ENCODE results near the gene CLINT1. TPM values are rescaled to one million over a fixed set of nuclear protein-coding genes. Genes with fewer than 3 reads are reported as not detected.

Gene CLINT1
- total RNA-seq, 1 experiment from 2014 or later = 69.2 TPM

GRCh38 chr5:157800137-157800536 is 58.8 kb downstream of the CLINT1 start:
- ChIA-PET RAD21 (ENCODE audit: low non-redundant PET in 1 of 2, low total read pairs in 2 of 2, uncharacterized antibody in 2 of 2, unreplicated experiment in 2 of 2) (no interaction called here), CTCF (no interaction called here), POLR2A (no interaction called here)
- Histone ChIP-seq H3K79me2 (ENCODE audit: insufficient read depth, low read length) (no peaks in the 10 kb centered on the region), H4K20me1 (ENCODE audit: insufficient read depth) (no peaks in the 10 kb centered on the region), H3K9ac (ENCODE audit: low read length) (no peak overlapping the region), H3K4me1 (ENCODE audit: control insufficient read depth in 1 of 2, insufficient read depth in 2 of 2, low read length in 2 of 2) (0 out of 4 replicates have a peak, but pooled peaks cover 0 to 3% of the 10 kb centered on the region in 2 experiments), H3K4me3 (replicated peaks in 1 of 2; ENCODE audit: low read depth in 1 of 2, low read length in 2 of 2) (no peak overlapping the region), H3K9me3 (ENCODE audit: control insufficient read depth in 1 of 2, insufficient read depth in 1 of 2, low read depth in 1 of 2, low read length in 2 of 2) (no peaks in the 10 kb centered on the region), H3K27ac (ENCODE audit: low read depth, low read length) (no peak overlapping the region), H3K9me2 (ENCODE audit: insufficient read depth) (no peaks in the 10 kb centered on the region), H3K27me3 (ENCODE audit: insufficient read depth, low read length) (no peaks in the 10 kb centered on the region), H2AFZ (ENCODE audit: low read depth, low read length, poor library complexity, severe bottlenecking) (no peak overlapping the region), H3K36me3 (ENCODE audit: control insufficient read depth in 1 of 2, insufficient read depth in 2 of 2, low read length in 2 of 2) (peaks cover 11 to 14% of the 10 kb centered on the region in 2 experiments), H3K4me2 (ENCODE audit: low read length) (no peak overlapping the region)
- no TSS peak for BruUV-seq (replicated peaks)
- TF ChIP-seq TCF7L2 (IDR thresholded peaks at IDR 0.05; ENCODE audit: borderline replicate concordance, extremely low read depth, insufficient read depth, insufficient read length) (no peak), POLR2AphosphoS5 (IDR thresholded peaks at IDR 0.05; ENCODE audit: low read depth, low read length) (no peak), ZNF274 (IDR thresholded peaks at IDR 0.05; ENCODE audit: low read depth, low read length) (no peak), REST (IDR thresholded peaks at IDR 0.05; ENCODE audit: low read depth) (no peak), ELF1 (IDR thresholded peaks at IDR 0.05; ENCODE audit: borderline replicate concordance, low read depth) (no peak)
- DNase-seq (ENCODE audit: low read depth, low spot score) = no peak
- ATAC-seq = no peak
- intact Hi-C loops (cut with micrococcal nuclease) = no loop called here

- no peaks in the 10 kb centered on the region for H4K20me1 ChIP-seq (ENCODE audit: insufficient read depth)
- no peaks in the 10 kb centered on the region for H3K9me2 ChIP-seq (ENCODE audit: insufficient read depth)
- POLR2A ChIA-PET = no interaction called here
- H3K9ac ChIP-seq (ENCODE audit: low read length) = no peak overlapping the region
- H2AFZ ChIP-seq (ENCODE audit: low read depth, low read length, poor library complexity, severe bottlenecking) = no peak overlapping the region
- no peaks in the 10 kb centered on the region for H3K9me3 ChIP-seq (ENCODE audit: control insufficient read depth in 1 of 2, insufficient read depth in 1 of 2, low read depth in 1 of 2, low read length in 2 of 2)
- no peaks in the 10 kb centered on the region for H3K79me2 ChIP-seq (ENCODE audit: insufficient read depth, low read length)
- no peak overlapping the region for H3K27ac ChIP-seq (ENCODE audit: low read depth, low read length)
- no peak for DNase-seq (ENCODE audit: low read depth, low spot score)
- no peak for ATAC-seq
- no peak overlapping the region for H3K4me2 ChIP-seq (ENCODE audit: low read length)
- intact Hi-C loops (cut with micrococcal nuclease) = no loop called here
- H3K27me3 ChIP-seq (ENCODE audit: insufficient read depth, low read length) = no peaks in the 10 kb centered on the region
- 0 out of 4 replicates have a peak, but pooled peaks cover 0 to 3% of the 10 kb centered on the region in 2 experiments for H3K4me1 ChIP-seq (ENCODE audit: control insufficient read depth in 1 of 2, insufficient read depth in 2 of 2, low read length in 2 of 2)
- no TSS peak for BruUV-seq (replicated peaks)
- peaks cover 7 to 14% of the 10 kb centered on the region in 2 experiments for H3K36me3 ChIP-seq (ENCODE audit: control insufficient read depth in 1 of 2, insufficient read depth in 2 of 2, low read length in 2 of 2)
- H3K4me3 ChIP-seq (replicated peaks in 1 of 2; ENCODE audit: low read depth in 1 of 2, low read length in 2 of 2) = no peak overlapping the region
- RAD21 ChIA-PET (ENCODE audit: low non-redundant PET in 1 of 2, low total read pairs in 2 of 2, uncharacterized antibody in 2 of 2, unreplicated experiment in 2 of 2) = no interaction called here
- CTCF ChIA-PET = no interaction called here
- no peak for TF ChIP-seq SP1 (IDR thresholded peaks at IDR 0.05; ENCODE audit: low read depth)
- no peak for TF ChIP-seq MAX (IDR thresholded peaks at IDR 0.05)
- no peak for TF ChIP-seq FOSL1 (IDR thresholded peaks at IDR 0.05; ENCODE audit: low read depth)
- no peak for TF ChIP-seq EZH2phosphoT487 (IDR thresholded peaks at IDR 0.05; ENCODE audit: borderline replicate concordance)
- TF ChIP-seq SRF (IDR thresholded peaks at IDR 0.05; ENCODE audit: low read depth) = no peak
- no peak for TF ChIP-seq EZH2 (IDR thresholded peaks at IDR 0.05)
- TF ChIP-seq ZNF274 (IDR thresholded peaks at IDR 0.05; ENCODE audit: low read depth, low read length) = no peak
- no peak for TF ChIP-seq RAD21 (IDR thresholded peaks at IDR 0.05; ENCODE audit: low read depth)
- TF ChIP-seq SIN3A (IDR thresholded peaks at IDR 0.05; ENCODE audit: low read depth) = no peak
- no peak for TF ChIP-seq ELF1 (IDR thresholded peaks at IDR 0.05; ENCODE audit: borderline replicate concordance, low read depth)
- TF ChIP-seq POLR2A (IDR thresholded peaks at IDR 0.05; ENCODE audit: borderline replicate concordance, extremely low read depth, insufficient read depth, insufficient read length) = no peak
- TF ChIP-seq CTCF (IDR thresholded peaks at IDR 0.05 in 2 of 3, conservative IDR thresholded peaks at IDR 0.05 in 1 of 3; ENCODE audit: borderline replicate concordance in 1 of 3, insufficient read depth in 1 of 3, low read depth in 2 of 3, low read length in 2 of 3) = no peak
- TF ChIP-seq TCF7L2 (IDR thresholded peaks at IDR 0.05; ENCODE audit: borderline replicate concordance, extremely low read depth, insufficient read depth, insufficient read length) = no peak
These were observed 59.4 kb downstream of the CLINT1 start for GRCh38 chr5:157799578-157799977.

Measured in HCT116 (cell line).